MCF 10A (cell line): Measurements from ENCODE around the gene SDCBP2. TPM values are rescaled to one million over a fixed set of nuclear protein-coding genes. Genes with fewer than 3 reads are reported as not detected.
A peak's percentile ranks its signal among the peaks of the same experiment; 100 is the strongest.

Source experiments
- BruUV-seq: library from RNA; stranded (reverse); fragments of 400-500 nt; replicated peaks from 2 replicates; lab custom pipeline; 2021; lab: Mats Ljungman, UMichigan
- CTCF ChIA-PET: fragments of 300-600 bp; sonication (Branson Sonifier 250); formaldehyde crosslinking; extraction: SDS; loops from one replicate; lab custom pipeline; 2021; ENCODE audit warnings: antibody characterized with exemption, inconsistent platforms; lab: Yijun Ruan, JAX
- POLR2A ChIA-PET: fragments of 300-600, 350-650 bp; sonication (Branson Sonifier 250); formaldehyde crosslinking; extraction: SDS; loops from one replicate; lab custom pipeline; 2020; ENCODE audit warnings: antibody characterized with exemption, inconsistent platforms; lab: Yijun Ruan, JAX
- DNase-seq: peaks from one replicate; pipeline ENCODE4 v3.0.0-alpha.2; 2018; ENCODE audit not compliant: unreplicated experiment
- H3K27ac Mint-ChIP-seq: one replicate; pipeline ENCODE4 v1.8.0; 2022; ENCODE audit warnings: mild to moderate bottlenecking, low read depth, mixed read lengths; ENCODE audit not compliant: unreplicated experiment
- H3K27me3 Mint-ChIP-seq: one replicate; pipeline ENCODE4 v1.8.0; 2022; ENCODE audit warnings: mixed read lengths; ENCODE audit not compliant: insufficient read depth, unreplicated experiment
- H3K36me3 Mint-ChIP-seq: one replicate; pipeline ENCODE4 v1.8.0; 2022; ENCODE audit warnings: mild to moderate bottlenecking, moderate library complexity, mixed read lengths; ENCODE audit not compliant: insufficient read depth, unreplicated experiment
- H3K4me1 Mint-ChIP-seq: one replicate; pipeline ENCODE4 v1.8.0; 2022; ENCODE audit warnings: mixed read lengths; ENCODE audit not compliant: insufficient read depth, unreplicated experiment
- H3K4me3 Mint-ChIP-seq: one replicate; pipeline ENCODE4 v1.8.0; 2022; ENCODE audit warnings: mild to moderate bottlenecking, moderate library complexity, mixed read lengths; ENCODE audit not compliant: unreplicated experiment
- H3K9me3 Mint-ChIP-seq: one replicate; pipeline ENCODE4 v1.8.0; 2022; ENCODE audit warnings: mixed read lengths; ENCODE audit not compliant: unreplicated experiment
- intact Hi-C: fragments of 100-400 bp; cut with micrococcal nuclease; formaldehyde crosslinking; loops from 2 replicates; pipeline ENCODE4 v1.14.1; 2022
- total RNA-seq: library from RNA; stranded (reverse); gene quantifications from 2 replicates; pipeline ENCODE4 v1.2.3, GENCODE V29; 2022
- TF ChIP-seq, protein P1 (sequence below): fragments of 200-600 bp; IDR thresholded peaks from one replicate; pipeline ENCODE4 v1.8.0; 2022; ENCODE audit warnings: antibody characterized with exemption, mild to moderate bottlenecking; ENCODE audit not compliant: unreplicated experiment

SDCBP2 gene
- total RNA-seq, 1 experiment from 2014 or later, result 11.8 TPM

GRCh38 chr20:1331801-1332453, 3.0 kb upstream of the SDCBP2 start:
- no TSS peak for BruUV-seq
- Mint-ChIP-seq H3K27ac (no peak overlapping the region), H3K4me1 (peaks cover 43% of the 10 kb centered on the region), H3K27me3 (no peaks in the 10 kb centered on the region), H3K9me3 (no peaks in the 10 kb centered on the region), H3K4me3 (no peak overlapping the region), H3K36me3 (peaks cover 14% of the 10 kb centered on the region)
- intact Hi-C loops, result no loop called here
- TF ChIP-seq, protein P1, sequence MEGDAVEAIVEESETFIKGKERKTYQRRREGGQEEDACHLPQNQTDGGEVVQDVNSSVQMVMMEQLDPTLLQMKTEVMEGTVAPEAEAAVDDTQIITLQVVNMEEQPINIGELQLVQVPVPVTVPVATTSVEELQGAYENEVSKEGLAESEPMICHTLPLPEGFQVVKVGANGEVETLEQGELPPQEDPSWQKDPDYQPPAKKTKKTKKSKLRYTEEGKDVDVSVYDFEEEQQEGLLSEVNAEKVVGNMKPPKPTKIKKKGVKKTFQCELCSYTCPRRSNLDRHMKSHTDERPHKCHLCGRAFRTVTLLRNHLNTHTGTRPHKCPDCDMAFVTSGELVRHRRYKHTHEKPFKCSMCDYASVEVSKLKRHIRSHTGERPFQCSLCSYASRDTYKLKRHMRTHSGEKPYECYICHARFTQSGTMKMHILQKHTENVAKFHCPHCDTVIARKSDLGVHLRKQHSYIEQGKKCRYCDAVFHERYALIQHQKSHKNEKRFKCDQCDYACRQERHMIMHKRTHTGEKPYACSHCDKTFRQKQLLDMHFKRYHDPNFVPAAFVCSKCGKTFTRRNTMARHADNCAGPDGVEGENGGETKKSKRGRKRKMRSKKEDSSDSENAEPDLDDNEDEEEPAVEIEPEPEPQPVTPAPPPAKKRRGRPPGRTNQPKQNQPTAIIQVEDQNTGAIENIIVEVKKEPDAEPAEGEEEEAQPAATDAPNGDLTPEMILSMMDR, result no peak
- no peak for DNase-seq
- ChIA-PET POLR2A (interaction anchor here (1.5 to 10.7 kb wide), 4 partner anchors 10 to 59 kb away, joined by 6 to 184 read pairs (median 22); partner anchors contain the start of gene FKBP1A), CTCF (interaction anchor here (0.6 to 2.5 kb wide), 10 partner anchors 17 to 1003 kb away, joined by 3 to 7 read pairs (median 3); no protein-coding TSS in a partner anchor)

DNA sequence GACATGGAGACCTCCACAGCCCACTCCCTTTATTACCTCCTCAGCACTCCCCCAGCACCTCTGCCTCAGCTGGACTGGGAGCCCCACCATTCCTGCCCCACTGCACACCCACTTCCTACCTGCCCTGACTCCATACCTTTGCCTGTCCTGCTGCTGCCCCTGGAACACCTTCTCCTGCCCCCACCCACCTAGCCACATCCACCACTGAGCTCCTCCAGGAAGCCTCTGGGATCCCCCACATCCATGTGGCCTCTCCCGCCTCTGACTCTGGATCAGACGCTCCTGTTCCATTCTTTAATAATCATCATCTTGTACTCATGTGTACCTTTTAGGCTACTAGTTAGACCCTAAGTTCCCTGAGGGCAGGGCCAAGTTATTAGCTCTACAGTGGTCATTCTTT, 2.2 kb upstream of the SDCBP2 start:
- intact Hi-C loops, result no loop called here
- Mint-ChIP-seq H3K27me3 (no peaks in the 10 kb centered on the region), H3K36me3 (peaks cover 14% of the 10 kb centered on the region), H3K27ac (no peak overlapping the region), H3K4me1 (peaks cover 35% of the 10 kb centered on the region), H3K9me3 (no peaks in the 10 kb centered on the region), H3K4me3 (no peak overlapping the region)
- ChIA-PET POLR2A (interaction anchor here (0.8 to 10.7 kb wide), 9 partner anchors 8 to 172 kb away, joined by 3 to 184 read pairs (median 13); partner anchors contain the start of genes FKBP1A and NSFL1C), CTCF (interaction anchor here (0.6 to 2.5 kb wide), 6 partner anchors 9 to 1002 kb away, joined by 3 to 7 read pairs (median 3); no protein-coding TSS in a partner anchor)
- no peak for DNase-seq
- no TSS peak for BruUV-seq
- TF ChIP-seq, protein P1, result no peak

DNA sequence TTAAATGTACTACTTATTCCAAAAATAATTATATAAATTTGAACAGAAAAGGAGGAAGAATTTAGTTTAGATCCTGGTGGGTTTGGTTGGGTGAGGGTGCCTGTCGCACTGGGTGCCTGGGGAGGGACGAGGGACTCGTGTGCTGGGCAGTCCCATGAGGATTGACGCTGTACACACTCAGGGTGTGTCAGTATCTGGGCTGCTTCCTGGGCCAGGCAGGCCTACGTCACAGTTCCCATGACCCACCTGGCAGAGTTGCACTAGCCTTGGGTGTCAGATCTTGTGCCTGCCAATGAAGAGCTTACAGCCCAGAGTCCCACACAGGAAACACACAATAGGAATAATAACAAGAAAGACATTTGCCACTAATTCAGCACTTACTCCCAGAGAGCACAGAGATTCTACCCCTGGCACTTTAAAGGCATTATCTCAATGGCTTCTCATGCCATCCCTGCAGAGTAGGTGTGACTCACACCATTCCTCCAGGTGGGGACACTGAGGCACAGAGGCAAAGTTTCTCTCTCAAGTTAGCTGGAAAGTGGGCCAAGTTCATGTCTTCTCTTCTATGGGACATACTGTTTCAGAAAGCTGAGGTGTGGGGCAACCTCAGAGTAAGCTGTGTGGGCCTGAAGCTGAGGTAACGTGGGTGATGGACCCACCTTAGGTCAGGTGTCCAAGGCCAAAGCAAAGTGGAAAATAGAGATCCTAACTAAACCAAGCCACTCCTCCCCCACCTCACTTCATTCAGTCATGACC, 1.3 kb upstream of the SDCBP2 start:
- DNase-seq, result peak; percentile 89
- TF ChIP-seq, protein P1, result no peak
- Mint-ChIP-seq H3K36me3 (peaks cover 14% of the 10 kb centered on the region), H3K4me3 (peak overlapping the region; percentile 34), H3K27me3 (no peaks in the 10 kb centered on the region), H3K9me3 (no peaks in the 10 kb centered on the region), H3K4me1 (peaks cover 31% of the 10 kb centered on the region), H3K27ac (no peak overlapping the region)
- ChIA-PET POLR2A (interaction anchor here (0.6 to 10.7 kb wide), 16 partner anchors 8 to 173 kb away, joined by 3 to 184 read pairs (median 6); partner anchors contain the start of genes FKBP1A and NSFL1C), CTCF (interaction anchor here (0.6 to 5.2 kb wide), 7 partner anchors 16 to 199 kb away, joined by 3 to 34 read pairs (median 5); no protein-coding TSS in a partner anchor)
- intact Hi-C loops, result no loop called here
- no TSS peak for BruUV-seq
